Bronchial epithelial cell (primary cell): ENCODE data around the gene C11orf24. TPM values are rescaled to one million over a fixed set of nuclear protein-coding genes. Genes with fewer than 3 reads are reported as not detected.

Source experiments
- DNase-seq: peaks from one replicate; pipeline ENCODE4 v3.0.0-alpha.2; 2010; ENCODE audit warnings: low read depth
- FAIRE-seq: peaks from 2 replicates; lab custom pipeline; 2011; peaks lifted over from hg19 to GRCh38; lab: Jason Lieb, UNC
- H3K27me3 ChIP-seq: 2 replicates; pipeline ENCODE4 v1.5.1; 2011; ENCODE audit warnings: low read length; ENCODE audit not compliant: control insufficient read depth, insufficient read depth
- H3K36me3 ChIP-seq: 2 replicates; pipeline ENCODE4 v1.5.1; 2011; ENCODE audit warnings: low read length; ENCODE audit not compliant: control insufficient read depth, insufficient read depth
- H3K4me3 ChIP-seq: 2 replicates; pipeline ENCODE4 v1.5.1; 2011; ENCODE audit warnings: mild to moderate bottlenecking, low read depth, low read length, control low read depth
- total RNA-seq: library from RNA; depleted of rRNA; stranded (reverse); fragments of >200 nt; gene quantifications from 2 replicates; pipeline ENCODE4 v1.2.1, GENCODE V29; 2014
- TF ChIP-seq, protein P1 (sequence below): IDR thresholded peaks from 2 replicates; pipeline ENCODE4 v1.5.1; 2011; ENCODE audit warnings: mild to moderate bottlenecking, moderate library complexity, low read length, control low read depth, inconsistent platforms; ENCODE audit not compliant: insufficient read depth, severe bottlenecking

Gene C11orf24
- total RNA-seq, 1 donor from 2014 or later: 13.2 TPM

DNA sequence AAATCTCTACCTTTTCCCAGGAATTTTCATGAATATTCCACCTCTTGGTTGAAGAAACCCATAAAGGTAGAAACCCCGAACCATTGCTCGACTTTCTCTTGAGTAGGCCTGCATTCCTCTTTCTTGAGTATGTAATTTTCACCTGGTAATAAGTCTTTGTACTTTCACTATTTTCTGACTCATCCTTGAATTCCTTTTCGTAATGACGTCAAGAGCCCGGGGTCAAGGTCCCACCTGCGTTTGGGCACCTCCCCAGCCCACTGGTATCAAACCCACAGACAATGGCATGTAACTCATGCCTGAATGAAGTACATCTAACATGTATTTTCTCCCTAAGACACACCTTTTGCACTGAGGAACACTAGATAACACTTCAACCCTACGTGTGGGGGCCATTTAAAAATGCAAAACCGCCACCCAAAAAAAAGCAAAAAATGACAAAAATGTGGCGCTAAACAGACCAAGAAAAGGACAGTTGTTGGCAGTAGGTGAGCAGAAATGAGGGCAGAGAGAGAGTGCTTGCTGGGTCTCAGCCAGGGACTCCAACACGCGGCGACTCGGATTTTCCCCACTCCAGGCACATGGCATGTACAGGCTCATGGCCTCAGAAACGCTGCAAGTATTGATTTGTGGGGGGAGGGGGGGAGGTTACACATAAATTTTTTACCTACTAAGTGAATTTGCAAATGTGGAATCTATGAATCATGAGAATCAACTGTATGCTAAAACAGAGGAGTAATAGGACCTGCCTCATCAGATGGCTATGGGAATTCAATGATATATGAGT is 4.1 kb upstream of the C11orf24 start:
- FAIRE-seq: no peak
- no peak overlapping the region for H3K4me3 ChIP-seq
- DNase-seq: peak; percentile 73
- H3K27me3 ChIP-seq: no peaks in the 10 kb centered on the region
- TF ChIP-seq, protein P1, sequence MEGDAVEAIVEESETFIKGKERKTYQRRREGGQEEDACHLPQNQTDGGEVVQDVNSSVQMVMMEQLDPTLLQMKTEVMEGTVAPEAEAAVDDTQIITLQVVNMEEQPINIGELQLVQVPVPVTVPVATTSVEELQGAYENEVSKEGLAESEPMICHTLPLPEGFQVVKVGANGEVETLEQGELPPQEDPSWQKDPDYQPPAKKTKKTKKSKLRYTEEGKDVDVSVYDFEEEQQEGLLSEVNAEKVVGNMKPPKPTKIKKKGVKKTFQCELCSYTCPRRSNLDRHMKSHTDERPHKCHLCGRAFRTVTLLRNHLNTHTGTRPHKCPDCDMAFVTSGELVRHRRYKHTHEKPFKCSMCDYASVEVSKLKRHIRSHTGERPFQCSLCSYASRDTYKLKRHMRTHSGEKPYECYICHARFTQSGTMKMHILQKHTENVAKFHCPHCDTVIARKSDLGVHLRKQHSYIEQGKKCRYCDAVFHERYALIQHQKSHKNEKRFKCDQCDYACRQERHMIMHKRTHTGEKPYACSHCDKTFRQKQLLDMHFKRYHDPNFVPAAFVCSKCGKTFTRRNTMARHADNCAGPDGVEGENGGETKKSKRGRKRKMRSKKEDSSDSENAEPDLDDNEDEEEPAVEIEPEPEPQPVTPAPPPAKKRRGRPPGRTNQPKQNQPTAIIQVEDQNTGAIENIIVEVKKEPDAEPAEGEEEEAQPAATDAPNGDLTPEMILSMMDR: no peak
- no peaks in the 10 kb centered on the region for H3K36me3 ChIP-seq

DNA sequence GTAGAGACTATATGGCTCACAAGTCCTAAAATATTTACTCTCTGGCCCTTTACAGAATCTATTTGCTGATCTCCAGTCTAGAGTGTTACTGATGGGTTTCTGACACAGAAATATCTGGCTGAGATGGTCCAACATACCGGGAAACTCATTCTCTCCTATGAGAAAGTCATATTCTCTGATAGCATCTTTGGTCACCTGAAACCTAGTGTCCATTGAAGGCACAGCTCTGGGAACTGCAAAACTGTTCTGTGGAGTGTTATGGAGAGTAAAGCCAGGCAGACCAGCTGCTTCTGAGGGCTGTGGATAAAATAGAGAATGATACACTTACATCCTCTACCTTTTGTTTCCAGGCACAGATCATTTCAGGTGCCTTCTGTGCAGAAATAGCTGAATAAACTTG is 2.5 kb upstream of the C11orf24 start:
- TF ChIP-seq, protein P1: no peak
- H3K4me3 ChIP-seq: no peak overlapping the region
- DNase-seq: no peak
- H3K36me3 ChIP-seq: no peaks in the 10 kb centered on the region
- H3K27me3 ChIP-seq: no peaks in the 10 kb centered on the region
- no peak for FAIRE-seq

DNA sequence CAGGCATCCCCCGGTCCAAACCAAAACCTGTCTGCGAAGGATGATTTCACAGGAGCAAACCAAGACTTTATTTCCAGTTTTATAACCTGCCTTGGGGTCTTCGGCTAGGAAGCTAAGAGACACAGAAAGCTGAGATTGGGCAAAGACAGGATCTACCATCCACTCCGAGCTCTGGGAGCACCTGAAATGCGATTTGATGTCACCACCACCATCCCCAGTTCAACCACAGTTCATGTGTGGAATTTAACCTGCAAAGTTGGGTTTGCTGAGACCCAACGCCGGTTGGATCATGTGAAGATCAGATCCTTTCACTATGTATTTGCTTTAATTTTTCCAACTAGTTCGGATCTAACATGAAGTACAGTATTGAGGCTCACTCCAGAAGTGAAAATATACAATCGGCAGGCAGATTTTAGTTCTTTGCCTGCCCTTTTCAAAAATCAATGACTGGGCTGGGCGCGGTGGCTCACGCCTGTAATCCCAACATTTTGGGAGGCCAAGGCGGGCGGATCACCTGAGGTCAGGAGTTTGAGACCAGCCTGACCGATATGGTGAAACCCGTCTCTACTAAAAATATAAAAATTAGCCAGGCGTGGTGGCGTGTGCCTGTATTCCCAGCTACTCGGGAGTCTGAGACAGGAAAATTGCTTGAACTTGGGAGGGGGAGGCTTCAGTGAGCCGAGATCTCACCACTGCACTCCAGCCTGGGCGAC is 1.4 kb upstream of the C11orf24 start:
- Histone ChIP-seq H3K36me3 (peaks cover under 1% of the 10 kb centered on the region), H3K27me3 (no peaks in the 10 kb centered on the region), H3K4me3 (no peak overlapping the region)
- FAIRE-seq (no peak), DNase-seq (no peak)
- TF ChIP-seq, protein P1: no peak

DNA sequence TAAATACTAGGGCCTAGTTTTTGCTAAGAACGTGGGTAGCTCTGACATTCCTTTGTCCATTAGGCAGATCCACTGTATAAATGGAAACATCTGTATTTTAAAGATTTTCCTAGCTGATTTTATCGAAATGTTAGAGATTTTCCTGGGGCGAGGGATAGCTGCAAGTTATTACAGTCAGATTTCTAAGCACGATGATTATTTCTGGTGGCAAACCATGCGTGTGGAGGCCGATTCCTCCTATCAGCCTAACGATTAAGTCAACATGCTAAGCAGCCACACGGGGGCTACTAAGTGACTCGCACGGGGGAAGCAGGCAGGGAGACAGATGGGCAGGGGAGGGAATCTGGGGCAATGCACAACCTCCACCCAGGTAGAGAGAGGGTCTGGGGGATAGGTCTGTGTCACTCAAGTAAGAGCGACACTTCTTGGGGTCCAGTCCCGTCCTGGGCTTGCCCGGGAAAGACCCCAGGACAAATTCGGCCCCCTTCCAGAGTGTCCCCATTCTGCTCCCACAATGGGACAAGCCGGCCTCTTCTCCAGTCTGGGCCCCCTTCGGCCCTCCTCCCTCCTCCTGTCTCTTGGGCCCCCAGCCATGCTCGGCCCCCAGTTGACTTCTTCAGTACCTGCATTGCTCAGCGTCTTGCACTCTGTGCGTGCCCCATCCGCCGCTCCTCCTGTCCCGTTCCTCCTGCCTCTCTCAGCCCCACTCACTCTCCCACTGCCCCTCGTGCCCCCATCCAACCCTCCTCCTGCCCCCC is 571 bp downstream of the C11orf24 start:
- DNase-seq (peak; percentile 63), FAIRE-seq (no peak)
- H3K4me3 ChIP-seq: peak overlapping the region; percentile 98
- TF ChIP-seq, protein P1: peak; percentile 59
- peaks cover 14% of the 10 kb centered on the region for H3K36me3 ChIP-seq
- H3K27me3 ChIP-seq: no peaks in the 10 kb centered on the region

DNA sequence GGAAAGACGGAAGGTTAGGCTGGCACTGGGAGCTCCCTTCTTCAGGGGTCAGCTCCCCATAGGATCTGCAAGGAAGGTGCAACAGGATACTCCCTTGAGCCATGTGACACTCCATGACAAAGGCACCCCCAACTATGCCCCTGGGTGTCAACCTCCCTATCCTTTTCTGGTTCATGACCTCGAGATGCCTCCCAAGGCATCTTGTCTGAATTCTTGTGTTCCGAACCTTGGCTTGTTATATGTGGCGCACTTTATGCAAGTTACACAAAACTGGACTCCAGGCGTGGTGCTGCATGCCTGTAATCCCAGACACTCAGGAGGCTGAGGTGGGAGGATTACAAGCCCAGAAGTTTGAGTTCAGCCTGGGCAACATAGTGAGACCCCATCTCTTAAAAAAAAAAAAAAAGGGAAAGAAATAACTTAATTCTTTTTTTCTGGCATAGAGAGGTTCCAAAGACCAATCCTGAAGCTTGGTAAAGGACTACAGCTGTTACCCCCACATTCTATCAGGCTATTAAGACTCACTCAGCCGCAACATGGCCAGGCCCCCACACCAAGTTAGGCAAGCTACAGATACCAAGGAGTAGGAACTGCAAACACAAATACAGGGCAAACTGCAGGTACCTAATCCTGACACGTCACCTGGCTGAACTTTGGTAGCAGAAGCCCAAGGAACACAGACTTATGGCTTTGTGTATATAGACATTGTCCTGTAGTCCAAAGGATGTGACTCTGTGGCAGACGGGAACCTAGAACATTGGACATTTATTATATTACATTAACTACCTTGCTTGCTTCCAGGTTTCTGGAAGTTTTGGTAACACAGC is 1.4 kb downstream of the C11orf24 start:
- Histone ChIP-seq H3K4me3 (peak overlapping the region; percentile 98), H3K27me3 (no peaks in the 10 kb centered on the region), H3K36me3 (peaks cover 18% of the 10 kb centered on the region)
- DNase-seq (no peak), FAIRE-seq (no peak)
- TF ChIP-seq, protein P1: no peak
